Fibroblast of skin of scalp (primary cell): ENCODE data around the gene MAP3K6.

Experiments
- DNase-seq: peaks from one replicate; pipeline ENCODE4 v3.0.0-alpha.2; 2013

The MAP3K6 gene

DNA sequence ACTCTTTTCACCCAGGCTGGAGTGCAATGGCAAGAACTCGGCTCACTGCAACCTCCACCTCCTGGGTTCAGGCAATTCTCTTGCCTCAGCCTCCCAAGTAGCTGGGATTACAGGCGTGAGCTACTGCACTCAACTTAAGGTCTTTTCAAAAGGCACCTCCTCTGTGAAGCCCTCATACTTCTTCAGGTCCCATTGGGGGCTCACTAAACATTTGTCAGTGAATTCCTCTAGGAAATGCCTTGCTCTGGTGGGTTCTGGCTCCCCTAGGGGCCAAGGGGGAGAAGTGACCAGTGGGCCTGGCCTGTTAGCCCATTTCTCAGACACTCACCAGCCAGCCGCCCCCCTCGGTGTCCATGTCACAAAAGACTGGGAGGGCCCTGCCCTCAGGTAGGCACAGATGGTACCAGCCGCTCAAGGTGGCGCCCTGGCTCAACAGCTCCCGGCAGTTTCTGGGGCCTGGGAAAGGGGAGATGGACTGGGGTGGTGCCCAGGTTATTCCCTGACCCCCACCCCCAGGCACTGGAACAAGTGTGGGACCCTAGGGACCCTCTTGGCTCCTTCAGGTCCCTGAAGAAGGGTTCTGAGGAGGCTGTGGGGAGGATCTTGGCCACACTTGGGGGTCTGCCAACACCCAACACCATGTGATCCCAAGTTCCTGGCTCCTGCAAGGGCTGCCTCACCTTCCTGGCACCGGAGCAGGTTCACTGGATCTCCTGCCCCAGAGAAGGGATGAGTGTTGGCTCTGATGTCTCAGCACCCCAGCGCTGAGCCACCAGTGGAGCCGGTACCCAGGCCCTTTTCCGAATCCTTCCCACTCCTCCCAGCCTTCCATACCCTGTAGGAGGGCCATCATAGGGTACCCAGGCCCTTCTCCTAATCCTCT is 6.3 kb upstream of the MAP3K6 start:
- peak; percentile 22 for DNase-seq

DNA sequence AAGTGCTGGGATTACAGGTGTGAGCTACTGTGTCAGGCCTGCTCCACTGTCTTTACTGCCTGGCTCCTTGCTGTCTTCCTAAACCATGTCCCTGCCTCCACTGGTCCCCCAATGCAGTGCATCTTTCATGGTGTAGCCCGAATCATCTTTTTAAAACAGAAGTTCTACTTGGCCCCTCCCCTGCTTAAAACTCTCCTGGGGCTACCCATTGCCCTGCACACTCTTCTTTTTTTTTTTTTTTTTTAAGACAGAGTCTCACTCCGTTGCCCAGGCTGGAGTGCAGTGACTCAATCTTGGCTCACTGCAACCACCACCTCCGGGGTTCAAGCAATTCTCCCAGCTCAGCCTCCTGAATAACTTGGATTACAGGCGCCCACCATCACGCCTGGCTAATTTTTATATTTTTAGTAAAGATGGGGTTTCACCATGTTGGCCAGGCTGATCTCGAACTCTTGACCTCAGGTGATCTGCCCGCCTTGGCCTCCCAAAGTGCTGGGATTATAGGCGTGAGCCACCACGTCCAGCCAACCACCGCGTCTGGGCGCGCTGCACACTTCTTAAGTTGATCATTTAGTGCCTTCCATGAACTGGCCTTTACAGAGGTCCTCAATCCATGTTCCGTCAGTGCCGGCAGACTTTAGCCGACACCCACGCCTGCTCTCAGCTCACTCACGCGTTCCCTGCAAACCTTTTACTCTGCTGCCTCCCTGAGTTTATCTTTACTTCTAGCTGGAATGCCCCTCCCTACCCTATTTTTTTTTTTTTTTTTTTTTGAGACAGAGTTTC is 5.5 kb upstream of the MAP3K6 start:
- no peak for DNase-seq

GRCh38 chr1:27368869-27369582 is 2.3 kb upstream of the MAP3K6 start:
- peak; percentile 27 for DNase-seq

GRCh38 chr1:27367160-27367650 is 444 bp upstream of the MAP3K6 start:
- no peak for DNase-seq

DNA sequence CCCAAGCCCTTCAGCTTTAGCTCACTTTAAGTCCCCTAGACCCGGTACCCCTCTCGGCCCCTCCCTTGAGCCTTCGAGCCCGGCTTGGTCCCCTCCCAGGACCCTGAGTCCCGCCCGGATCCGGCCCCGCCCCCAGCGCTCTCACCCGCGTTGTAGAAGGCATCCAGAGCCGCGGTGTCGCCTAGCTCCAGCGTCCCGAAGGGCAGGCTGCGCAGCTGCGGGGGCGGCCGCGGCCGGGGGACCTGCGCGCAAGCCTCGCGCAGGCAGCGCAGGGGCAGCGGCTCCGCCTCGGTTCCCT is 699 bp downstream of the MAP3K6 start:
- peak; percentile 87 for DNase-seq

GRCh38 chr1:27365372-27366112 is 1.2 kb downstream of the MAP3K6 start:
- DNase-seq: peak; percentile 92

- DNase-seq: no peak
These were observed 1.9 kb downstream of the MAP3K6 start for GRCh38 chr1:27364696-27365371.

DNA sequence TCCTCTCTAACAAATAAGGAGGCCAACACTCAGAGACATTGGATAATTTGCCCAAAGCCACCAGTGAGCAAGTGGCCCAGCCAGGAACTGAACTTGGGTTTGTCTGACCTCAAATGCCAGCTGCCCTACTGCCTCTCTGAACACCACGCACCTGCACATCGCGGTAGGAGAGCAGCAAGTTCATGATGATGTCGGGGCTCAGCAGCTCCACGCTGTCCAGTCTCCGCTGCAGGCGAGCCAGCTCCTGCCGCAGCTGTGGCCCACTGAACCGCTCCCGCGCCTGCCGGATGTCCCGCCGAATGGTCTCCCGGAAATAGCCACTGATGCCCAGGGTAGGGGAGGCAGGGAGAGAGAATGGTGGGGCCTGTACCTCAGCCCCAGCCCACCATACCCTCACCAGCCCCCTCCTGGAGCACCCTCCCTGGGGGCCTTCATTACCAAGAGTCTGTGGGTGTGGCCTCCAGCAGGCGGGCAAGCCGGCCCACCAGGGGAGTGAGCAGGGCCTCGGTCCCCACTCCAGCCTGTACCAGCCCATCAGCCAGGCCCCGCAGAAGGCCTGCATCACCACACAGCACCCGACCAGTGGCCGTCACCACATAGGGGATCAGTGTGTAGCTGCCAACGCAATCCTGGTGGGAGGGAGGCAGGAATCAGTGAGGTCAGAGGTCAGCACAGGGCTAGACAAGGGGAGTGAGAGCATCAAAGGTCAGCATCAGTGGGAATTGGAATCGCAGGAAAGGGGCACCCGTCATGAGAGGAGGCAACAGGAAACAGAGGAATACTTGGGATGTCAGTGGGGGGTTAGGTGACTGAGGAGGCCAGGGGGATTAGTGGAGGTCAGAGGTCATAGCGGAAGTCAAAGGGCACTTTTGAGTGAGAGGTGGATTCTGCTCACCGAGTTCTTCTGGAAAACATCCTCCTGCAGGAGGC is 2.7 kb downstream of the MAP3K6 start:
- DNase-seq: no peak

DNA sequence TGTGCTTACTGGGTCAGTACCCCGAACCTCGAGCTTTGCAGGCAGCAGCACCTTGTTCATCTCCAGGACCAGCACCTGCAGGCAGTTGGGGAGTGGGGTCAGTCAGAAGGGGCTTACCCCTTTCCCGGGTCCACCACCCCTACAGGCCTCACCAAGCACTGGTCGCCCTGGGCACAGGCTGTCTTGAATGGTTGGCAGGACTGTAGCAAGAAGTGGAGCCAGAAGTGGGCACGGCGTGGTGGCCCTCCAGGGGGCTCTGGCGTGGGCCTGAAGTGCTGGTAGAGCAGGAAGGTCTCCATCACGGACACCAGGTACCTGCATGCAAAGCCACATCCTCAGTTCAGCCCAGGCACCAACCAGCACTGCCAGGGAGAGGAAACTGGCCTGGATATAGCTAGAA is 5.2 kb downstream of the MAP3K6 start:
- no peak for DNase-seq

- no peak for DNase-seq
These were observed 5.7 kb downstream of the MAP3K6 start for GRCh38 chr1:27361044-27361402.

DNA sequence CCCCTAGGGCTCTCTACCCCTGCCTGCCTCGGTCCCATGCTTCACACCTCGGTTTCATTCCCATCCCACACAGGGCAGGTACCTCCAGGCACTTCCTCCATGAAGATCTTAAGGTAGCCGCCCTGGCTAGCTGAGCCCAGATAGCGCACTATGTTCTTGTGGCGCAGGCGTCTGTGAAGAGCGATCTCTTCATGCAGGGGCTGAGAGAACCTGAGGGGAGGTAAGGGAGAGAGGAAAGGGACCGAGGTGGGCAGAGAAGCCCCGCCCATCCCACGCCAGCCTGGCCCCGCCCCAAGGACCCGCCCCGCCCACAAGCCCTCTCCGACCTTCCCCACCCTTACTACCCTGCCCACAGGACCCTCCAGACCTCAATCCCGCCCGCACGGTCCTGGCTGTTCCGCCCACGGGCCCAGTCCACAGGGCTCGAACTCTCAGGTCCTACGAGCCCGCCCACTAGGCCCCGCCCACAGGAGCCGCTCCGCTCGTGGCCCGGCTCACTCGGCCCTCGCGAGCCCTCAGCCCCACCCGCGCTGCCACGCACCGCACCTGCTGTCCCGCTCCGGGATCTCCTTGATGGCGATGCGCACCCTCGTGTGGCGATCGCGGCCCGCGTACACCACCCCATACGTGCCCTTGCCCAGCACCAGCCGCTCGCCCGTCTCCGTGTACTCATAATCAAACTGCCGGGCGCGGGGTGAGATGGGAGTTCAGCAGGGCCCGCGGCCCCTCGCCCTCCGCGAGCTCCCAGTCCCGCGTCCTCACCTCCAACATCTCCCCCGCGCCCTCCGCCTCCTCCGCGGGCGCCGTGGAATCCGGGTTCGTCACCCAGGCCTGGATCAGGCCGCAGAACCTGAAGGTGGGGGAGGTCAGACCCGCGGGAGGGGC is 6.4 kb downstream of the MAP3K6 start:
- no peak for DNase-seq

DNA sequence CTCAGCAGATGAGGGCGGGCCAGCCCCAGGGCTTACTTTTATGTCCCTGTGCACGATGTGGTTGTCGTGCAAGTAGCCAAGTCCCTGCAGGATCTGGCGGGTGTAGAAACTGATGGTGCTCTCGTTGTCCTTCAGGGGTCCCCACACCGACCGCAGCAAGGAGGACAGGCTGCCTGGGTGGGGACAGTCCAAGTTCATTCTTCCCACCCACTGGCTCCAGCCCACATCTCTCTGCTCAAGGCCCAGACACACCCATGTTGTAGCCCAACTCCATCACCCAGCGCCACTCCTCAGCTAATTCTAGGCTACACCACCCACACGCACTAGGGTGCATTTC is 7.0 kb downstream of the MAP3K6 start:
- no peak for DNase-seq

DNA sequence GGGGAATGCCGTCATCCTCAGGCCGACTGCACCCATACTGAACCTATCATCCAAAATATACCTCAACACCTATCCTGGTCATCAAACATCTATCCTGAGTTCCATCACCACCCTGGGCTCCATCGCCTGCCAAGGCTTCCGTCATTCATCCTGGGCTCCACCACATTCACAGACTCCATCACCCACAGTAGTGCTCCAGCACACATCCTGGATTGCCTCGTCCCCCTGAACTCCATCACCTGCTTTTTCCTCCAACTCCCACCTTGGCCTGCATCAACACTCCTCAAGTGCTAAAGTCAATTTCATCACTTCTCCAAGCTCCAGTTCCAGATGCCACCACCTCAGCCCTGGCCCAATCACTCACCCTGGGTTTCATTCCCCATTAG is 7.8 kb downstream of the MAP3K6 start:
- DNase-seq: no peak

- DNase-seq: no peak
These were observed 8.5 kb downstream of the MAP3K6 start for GRCh38 chr1:27358038-27358927.

- peak; percentile 54 for DNase-seq
These were observed 9.3 kb downstream of the MAP3K6 start for GRCh38 chr1:27357281-27358037.

DNA sequence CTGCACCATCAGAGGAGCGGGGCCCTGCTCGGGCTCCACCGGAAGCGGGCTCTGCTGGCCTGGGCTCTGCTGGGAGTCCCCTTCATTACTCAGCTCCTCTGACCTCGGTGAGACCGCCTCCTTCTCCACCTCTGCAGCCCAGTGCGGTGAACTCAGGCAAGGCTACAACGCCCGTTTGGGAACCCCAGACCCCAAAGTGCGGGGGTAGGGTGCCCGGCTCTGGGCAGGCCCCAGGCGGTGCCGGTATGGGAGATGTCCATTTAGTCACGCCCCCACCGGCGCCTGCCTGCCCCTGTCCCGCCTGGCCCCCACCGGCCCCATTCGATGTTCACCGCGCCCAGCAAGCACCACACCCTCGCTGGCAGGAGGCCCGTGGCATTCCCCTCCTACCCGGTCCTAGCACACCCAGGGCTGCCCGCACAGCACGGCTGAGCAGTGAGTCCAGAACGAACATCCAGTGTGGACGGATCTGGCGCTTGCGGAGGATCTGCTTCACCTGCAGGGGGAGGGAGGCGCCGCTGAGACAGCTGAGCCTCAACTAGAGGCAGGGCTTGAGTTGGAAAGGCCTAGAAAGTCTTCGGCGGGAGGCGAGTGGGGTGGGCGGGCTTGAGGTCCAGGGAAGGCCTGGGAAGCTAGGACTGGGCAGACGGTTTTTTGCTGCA is 10.0 kb downstream of the MAP3K6 start:
- no peak for DNase-seq

DNA sequence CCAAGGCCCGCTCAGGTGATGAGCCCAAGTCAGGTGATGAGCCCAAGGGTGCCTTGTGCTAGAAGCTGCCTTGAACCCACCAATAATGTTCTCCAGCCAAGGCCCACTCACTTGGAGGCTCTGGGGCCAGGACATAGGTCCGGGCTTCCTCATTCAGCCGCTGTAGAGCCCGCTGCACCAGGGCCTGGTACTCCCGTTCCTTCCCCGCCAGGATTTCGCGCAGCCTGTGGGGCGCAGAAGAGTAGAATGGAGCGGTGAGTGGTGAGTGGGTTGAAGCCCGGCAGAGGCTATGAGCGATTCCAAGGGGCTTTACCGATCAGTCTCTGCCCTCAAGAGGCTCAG is 10.5 kb downstream of the MAP3K6 start:
- no peak for DNase-seq

- no peak for DNase-seq
These were observed 11.1 kb downstream of the MAP3K6 start for GRCh38 chr1:27355683-27356082.
